Fibroblast of the aortic adventitia (primary cell): ENCODE data around the gene PHRF1. TPM values are rescaled to one million over a fixed set of nuclear protein-coding genes. Genes with fewer than 3 reads are reported as not detected.

Experiments used
- DNase-seq: peaks from one replicate; pipeline ENCODE4 v3.0.0-alpha.2; 2010; ENCODE audit warnings: low read depth
- H3K4me3 ChIP-seq: 2 replicates; pipeline ENCODE4 v1.5.1; 2011; ENCODE audit warnings: low read depth, mild to moderate bottlenecking, control low read depth, low read length, moderate library complexity
- total RNA-seq: library from RNA; depleted of rRNA; stranded (reverse); fragments of >200 nt; gene quantifications from 2 replicates; pipeline ENCODE4 v1.2.3, GENCODE V29; 2012; ENCODE audit warnings: low replicate concordance
- TF ChIP-seq, protein P1 (sequence below): IDR thresholded peaks from 2 replicates; pipeline ENCODE4 v1.5.1; 2011; ENCODE audit warnings: mild to moderate bottlenecking, low read length, control low read depth, inconsistent platforms; ENCODE audit not compliant: insufficient read depth

PHRF1 gene
- total RNA-seq, 1 donor = 27.6 TPM

DNA sequence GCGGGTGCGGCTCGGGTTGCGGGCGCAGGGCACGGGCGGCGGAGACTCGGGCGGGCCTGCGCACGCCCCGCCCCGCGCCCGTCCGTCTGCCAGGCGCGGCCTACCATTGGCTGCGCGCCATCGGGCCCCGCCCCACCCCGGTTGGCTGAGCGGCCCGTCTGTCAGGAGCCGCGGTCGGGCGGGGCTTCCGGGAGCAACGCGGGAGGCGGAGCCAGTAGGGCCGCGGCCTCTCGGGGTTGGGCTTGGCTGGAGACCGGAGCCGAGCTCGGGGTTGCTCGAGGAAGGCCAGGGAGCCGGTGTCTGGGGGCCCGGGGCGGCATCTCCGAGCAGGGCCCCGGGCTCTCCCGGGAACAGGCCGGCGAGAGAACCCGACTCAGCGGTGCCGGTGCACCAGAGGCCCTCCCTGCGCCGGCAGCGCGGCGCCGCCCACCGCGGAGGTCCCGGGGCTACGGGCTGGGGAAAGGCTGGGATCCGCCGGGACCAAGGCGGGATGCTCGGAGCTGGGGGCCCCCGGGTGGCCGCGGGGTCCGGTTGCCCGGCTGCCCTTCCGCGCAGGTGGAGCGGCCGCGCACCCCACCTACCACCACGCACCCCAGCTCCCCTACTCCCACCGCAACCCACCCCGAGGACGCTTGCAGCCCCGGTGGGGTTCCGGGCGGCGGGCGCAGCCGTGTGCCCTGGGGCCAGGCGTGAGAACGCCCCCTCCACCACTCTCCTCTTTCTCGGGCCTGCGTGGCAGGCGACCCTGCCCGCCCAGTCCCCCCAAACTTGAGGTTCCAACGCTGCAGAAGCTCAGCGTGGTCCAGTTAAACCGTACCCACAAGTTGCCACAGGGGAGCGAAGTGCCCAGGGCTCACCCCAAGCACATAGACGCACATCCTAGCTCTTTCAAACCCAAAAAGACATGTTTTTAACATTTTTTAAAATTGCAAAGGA lies 40.5 kb upstream of the PHRF1 start, which contains the start of gene HRAS:
Gene HRAS, minus strand, starts transcription at position 58 of the 936 bp plus-strand sequence.
- peak within 1 kb of the TSS; percentile 79 for H3K4me3 ChIP-seq
- TF ChIP-seq, protein P1, sequence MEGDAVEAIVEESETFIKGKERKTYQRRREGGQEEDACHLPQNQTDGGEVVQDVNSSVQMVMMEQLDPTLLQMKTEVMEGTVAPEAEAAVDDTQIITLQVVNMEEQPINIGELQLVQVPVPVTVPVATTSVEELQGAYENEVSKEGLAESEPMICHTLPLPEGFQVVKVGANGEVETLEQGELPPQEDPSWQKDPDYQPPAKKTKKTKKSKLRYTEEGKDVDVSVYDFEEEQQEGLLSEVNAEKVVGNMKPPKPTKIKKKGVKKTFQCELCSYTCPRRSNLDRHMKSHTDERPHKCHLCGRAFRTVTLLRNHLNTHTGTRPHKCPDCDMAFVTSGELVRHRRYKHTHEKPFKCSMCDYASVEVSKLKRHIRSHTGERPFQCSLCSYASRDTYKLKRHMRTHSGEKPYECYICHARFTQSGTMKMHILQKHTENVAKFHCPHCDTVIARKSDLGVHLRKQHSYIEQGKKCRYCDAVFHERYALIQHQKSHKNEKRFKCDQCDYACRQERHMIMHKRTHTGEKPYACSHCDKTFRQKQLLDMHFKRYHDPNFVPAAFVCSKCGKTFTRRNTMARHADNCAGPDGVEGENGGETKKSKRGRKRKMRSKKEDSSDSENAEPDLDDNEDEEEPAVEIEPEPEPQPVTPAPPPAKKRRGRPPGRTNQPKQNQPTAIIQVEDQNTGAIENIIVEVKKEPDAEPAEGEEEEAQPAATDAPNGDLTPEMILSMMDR = no peak
- peak; percentile 93 for DNase-seq

- peak; percentile 38 for DNase-seq
- peak within 1 kb of the TSS; percentile 25 for H3K4me3 ChIP-seq
- TF ChIP-seq, protein P1 = no peak
Measured at GRCh38 chr11:536841-537621, 39.2 kb upstream of the PHRF1 start, which contains the start of gene LRRC56. Gene LRRC56, plus strand, starts transcription at chr11:537527. Its CDS starts 3,158 bp downstream, at chr11:540685.

- no peak for DNase-seq
- TF ChIP-seq, protein P1 = no peak
- H3K4me3 ChIP-seq = no peak overlapping the region
Measured at GRCh38 chr11:537622-538430, 38.4 kb upstream of the PHRF1 start.

GRCh38 chr11:538431-539051 lies 37.7 kb upstream of the PHRF1 start:
- no peak overlapping the region for H3K4me3 ChIP-seq
- DNase-seq = no peak
- TF ChIP-seq, protein P1 = no peak

DNA sequence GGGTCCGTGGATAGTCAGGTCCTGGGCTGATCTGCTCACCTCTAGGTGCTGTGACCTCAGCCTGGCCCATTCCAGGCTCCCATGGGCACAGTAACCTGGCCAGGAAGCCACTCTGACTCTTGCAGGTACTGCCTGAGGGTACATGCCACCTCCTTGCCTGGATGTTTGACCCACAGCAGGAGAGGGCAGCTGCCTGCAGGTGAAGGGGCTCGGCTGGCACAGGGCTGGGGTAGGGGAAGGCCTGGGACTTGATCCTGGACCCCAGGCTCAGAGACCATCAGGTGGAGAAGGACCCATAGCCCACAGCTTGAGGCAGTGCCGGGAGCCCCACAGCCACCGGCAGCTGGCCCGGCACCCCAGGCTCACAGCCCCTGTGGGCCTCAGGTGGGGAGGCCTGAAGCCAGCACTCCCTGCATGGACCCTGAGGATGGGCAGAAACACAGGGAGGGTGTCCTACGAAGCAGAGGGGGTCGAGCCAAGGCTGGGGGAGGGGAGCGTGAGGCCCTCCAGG lies 36.2 kb upstream of the PHRF1 start:
- no peak for DNase-seq
- no peak overlapping the region for H3K4me3 ChIP-seq
- TF ChIP-seq, protein P1 = no peak
